ENCODE measurements around the gene PIK3AP1.

DNA sequence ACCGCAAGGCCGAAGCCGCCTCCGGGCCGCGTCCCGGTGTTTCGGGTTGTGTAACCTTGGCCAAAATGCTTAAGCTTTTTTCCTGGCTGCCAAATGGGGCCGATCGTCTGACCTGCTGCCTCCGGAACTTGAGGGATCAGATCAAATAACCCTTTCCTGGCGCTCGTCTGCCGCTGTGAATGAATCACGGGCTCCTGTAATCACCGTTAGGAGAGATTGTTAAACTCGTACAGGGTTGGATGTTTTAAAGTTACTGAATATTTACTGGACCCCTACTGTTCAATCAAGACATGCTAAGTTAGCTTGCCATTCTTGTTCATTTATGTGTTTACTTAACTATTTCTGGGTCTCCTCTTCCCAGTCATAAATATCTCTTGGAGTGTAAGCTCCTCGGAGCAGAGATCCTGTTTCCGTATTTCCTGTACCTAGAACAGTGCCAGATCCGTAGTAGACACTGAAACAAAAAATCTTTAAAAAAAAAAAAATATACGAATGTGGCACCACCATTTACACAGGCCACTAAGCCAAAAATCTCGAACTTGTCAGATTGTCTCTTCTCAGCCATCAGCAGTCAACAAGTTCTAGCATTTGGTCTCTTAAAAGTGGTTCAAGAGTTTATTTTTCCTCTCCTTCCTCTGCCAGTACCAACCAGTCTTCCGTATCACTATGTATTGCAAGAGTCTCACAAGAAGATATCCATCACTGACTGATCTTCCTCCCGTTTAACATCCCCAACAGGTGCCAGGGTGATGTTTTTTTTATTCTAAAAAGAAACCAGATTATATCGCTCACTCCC, 132.9 kb downstream of the PIK3AP1 start:
- TF ChIP-seq, protein P1, sequence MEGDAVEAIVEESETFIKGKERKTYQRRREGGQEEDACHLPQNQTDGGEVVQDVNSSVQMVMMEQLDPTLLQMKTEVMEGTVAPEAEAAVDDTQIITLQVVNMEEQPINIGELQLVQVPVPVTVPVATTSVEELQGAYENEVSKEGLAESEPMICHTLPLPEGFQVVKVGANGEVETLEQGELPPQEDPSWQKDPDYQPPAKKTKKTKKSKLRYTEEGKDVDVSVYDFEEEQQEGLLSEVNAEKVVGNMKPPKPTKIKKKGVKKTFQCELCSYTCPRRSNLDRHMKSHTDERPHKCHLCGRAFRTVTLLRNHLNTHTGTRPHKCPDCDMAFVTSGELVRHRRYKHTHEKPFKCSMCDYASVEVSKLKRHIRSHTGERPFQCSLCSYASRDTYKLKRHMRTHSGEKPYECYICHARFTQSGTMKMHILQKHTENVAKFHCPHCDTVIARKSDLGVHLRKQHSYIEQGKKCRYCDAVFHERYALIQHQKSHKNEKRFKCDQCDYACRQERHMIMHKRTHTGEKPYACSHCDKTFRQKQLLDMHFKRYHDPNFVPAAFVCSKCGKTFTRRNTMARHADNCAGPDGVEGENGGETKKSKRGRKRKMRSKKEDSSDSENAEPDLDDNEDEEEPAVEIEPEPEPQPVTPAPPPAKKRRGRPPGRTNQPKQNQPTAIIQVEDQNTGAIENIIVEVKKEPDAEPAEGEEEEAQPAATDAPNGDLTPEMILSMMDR (IDR thresholded peaks at IDR 0.05 in 4 of 5, conservative IDR thresholded peaks at IDR 0.05 in 1 of 5), result no peak
- TF ChIP-seq POLR2A (IDR thresholded peaks at IDR 0.05), result no peak

Measured in gastrocnemius medialis (tissue), 4 donors.